GM11168 (cell line): Measurements from ENCODE around the gene TCAF1.
"Not testable (repeated sequence)": the region's sequence is repeated elsewhere in the genome, so short reads cannot be mapped to it uniquely, and the experiment has no call there.

Experiments used
- in situ Hi-C: fragments of 300-500 bp; cut with MboI; formaldehyde crosslinking; loops from one replicate; pipeline ENCODE4 v1.12.0; 2022; ENCODE audit warnings: low sequenced_read_pairs; ENCODE audit not compliant: unreplicated experiment

The TCAF1 gene

DNA sequence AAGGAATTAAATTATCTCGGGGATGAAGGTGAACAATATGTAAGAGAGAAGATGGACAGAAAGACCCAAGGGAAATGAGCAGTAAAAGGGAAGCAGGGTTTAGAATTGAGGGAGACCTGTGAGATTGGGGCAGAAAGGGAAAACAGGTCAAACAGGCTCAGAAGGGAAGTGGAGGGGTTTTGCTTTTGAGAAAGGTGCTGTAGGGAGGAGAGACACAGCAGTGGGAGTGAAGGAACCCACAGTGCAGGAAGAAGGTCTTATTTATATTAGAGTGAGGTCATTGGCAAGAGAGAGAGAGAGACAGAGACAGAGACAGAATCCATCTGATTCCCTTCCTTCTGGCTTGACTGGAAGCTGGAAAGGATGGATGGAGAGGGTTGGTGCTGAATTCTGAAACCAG lies 3.5 kb upstream of the TCAF1 start:
- in situ Hi-C loops, result no loop called here

DNA sequence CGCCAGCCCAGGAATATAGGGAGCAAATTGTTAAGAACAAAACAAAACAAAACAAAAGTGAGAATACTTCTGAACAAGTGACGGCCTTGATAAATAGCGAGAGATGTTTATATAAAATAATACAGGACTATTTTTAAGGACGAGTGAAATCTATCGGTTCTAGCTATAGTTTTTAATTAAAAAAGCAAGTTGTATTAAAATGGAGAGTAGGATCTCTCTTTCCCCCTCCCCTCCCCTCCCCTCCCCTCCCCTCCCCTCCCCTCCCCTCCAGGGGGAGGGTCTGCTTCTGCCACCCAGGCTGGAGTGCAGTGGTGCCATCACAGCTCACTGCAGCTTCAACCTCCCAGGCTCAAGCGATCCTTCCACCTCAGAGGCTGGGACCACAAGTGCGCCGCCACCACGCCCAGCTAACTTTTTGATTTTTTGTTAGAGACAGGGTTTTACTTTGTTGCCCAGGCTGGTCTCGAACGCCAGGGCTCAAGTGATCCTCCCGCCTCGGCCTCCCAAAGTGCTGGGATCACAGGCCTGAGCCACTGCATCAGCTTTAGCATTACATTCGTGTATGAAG lies 440 bp upstream of the TCAF1 start:
- in situ Hi-C loops, result no loop called here

DNA sequence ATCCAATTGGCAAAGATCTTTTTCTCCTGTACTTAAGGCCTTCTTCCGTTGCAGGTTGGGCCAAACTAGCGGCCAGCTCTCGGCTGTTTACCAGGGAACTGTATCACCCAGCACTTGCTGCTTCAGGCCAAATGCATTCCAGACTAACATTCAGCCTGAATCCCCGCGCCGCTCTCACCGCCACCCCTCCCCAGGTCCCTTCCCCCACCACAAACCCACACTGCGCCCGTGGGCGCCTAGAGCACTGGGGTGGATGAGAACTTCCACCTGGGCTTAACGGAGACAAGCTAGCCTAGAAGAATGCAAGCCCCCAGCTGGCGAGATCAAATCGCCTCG lies 676 bp downstream of the TCAF1 start:
- in situ Hi-C loops, result no loop called here

DNA sequence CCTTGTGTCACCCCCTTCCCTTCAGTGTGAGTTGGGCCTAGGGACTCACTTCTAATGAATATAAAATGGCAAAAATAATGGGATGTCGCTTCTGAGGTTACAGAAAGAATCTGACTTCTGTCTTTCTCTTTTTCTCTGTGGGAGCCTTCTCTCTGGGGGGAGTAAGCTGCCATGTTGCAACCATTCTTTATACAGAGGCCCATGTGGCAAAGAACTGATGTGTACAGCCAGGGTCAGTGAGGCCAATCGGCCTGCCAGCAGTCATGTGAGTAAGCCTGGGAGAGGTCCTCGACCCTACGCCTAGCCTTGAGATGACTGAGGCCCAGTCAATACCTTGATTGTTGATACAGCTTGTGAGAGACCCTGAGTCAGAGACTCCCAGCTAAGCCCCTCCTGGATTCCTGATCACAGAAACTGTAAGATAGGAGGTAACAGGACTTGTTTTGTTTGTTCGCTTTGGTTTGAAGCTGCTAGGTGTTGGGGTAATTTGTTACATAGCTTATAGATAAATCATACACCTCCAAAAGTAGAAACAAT lies 1.7 kb downstream of the TCAF1 start:
- in situ Hi-C loops, result no loop called here

DNA sequence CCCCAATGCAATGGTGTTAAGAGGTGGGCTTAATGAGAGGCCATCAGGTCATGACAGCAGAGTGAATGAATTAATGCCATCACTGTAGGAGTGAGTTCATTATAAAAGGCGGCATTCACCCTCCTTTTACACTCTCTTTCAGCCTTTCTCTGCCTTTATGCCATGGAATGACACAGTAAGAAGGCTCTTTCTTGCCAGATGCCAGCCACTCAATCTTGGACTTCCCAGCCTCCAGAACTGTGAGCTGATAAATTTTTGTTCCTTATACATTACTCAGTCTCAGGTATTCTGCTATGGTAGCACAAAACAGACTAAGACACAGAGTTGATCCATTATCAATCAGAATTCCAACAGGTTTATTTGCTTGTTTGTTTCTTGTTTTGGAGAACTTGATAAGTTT lies 3.2 kb downstream of the TCAF1 start:
- in situ Hi-C loops, result no loop called here

DNA sequence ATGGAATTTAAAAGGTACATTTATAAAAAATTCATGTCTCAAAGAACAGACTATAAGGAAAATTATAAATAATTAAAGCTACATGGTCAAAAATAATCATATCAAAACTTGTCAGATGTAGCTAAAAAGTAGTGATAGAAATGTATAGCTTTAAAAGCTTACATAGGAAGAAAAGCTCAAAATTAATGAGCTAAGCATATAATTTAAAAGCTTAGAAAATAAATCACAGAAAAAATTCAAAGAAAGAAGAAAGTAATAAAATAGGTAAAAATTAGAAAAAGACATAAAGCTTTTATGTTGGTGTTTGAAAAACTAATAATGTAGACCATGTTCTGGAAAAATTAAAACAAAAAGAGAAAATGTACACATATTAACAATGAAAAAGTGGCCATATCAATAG lies 5.3 kb downstream of the TCAF1 start:
- in situ Hi-C loops, result no loop called here

DNA sequence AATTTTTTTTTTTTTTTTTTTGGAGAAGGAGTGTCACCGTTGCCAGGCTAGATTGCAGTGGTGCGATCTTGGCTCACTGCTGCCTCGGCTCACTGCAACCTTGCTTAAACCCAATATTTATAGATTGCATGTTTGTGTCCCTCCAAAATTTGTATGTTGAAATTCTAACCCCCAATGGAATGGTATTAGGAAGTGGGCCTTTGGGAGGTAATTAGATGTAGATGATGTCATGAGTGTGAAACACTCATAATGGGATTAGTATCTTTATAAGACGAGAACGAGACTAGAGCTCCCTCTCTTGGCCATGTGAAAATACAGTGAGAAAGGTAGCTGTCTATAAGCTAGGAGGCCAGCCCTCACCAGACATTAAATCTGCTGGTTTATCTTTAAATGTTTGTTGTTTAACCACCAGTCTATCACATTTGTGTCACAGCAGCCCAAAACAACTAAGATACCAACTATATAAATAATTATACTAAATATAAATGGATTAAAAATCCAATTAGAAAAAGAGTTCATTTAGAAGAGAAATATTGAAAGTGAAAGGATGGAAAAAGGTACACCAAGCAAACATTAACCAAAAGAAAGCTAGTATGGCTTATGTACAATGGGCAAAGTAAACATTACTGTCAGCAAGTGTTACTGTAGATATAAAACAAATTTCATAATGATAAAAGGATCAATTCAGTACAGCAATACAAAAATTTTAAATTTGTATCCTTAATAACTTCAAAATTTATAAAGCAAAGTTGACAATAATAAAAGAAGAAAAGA lies 9.3 kb downstream of the TCAF1 start:
- in situ Hi-C loops, result no loop called here

DNA sequence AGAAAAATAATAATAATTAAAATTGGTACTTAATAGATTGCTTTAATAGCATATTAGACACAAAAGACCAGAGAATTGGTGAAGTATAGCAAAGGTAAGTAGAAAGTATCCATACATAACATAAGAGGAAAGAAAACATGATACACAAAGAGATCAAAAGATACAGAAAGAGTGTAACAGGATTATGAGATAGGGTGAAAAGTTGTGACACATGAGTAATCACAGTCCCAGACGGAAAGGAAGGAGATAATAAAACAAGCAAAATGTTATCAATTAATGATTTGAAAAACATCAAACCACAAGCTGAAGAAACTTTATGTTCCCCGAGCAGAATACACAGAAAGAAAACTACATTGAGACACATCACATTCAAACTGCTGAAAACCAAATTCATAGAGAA lies 10.5 kb downstream of the TCAF1 start:
- in situ Hi-C loops, result no loop called here

DNA sequence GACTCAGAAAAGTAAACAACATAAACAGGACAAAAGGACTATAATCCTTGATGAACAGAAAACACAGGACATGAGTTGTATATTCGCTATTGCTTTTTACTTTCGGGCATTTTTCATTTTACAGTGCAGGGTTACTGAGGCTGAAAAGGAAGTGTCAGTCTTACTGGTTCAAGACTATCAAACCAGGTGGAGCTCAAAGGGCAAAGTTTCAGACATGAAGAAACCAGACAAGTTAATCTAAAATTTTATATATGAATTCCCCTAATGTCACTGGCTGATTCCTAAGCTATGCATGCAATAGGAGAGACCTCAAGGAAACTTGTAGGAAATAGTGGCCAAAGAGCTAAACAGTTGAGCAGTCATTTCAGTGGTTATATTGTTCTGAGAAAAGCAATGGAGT lies 11.4 kb downstream of the TCAF1 start:
- in situ Hi-C loops, result no loop called here

DNA sequence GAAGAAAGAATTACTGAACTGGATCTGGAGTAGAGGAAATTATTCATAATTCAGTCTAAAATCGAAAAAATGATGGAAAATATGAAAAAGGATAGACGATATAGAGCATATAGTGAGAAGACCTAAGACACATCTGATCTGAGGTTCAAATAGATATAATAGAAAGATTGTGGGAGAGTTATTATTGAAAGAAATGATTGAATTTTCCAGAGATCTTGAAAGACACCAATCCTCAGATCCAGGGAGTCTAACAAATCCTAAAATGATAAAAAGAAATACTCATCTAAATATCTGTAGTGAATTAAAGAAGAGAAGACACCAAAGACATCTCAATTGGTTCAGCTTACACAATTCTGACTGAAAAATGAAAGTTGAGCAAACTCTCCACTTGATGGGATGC lies 12.9 kb downstream of the TCAF1 start:
- in situ Hi-C loops, result no loop called here

DNA sequence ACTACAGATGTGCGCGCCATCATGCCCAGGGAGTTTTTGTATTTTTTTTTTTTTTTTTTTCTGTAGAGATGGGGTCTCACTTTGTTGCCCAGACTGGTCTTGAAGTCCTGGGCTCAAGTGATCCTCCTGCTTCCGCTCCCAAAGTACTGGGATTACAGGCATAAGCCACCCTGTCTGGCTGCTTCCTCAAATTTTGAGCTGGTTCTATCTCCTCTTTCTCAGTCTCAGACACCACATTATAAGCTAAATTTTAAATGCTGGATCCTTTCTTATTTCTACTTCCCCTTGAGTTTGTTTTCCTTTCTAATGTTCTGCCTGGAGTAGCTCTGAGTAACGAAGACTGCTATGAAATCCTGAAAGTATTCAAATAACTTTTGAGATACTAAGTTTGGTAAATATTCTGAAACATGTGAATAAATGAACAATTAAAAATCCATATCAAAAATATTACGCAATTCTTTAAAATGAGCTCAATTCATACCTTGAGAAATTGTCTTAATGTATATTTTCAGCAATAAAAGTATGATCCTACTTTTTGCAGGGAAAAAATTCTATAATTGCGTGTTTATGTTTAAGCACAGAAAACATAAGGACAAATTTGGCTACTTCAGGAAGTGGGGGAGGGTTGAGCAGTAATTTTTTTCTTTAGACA lies 15.0 kb downstream of the TCAF1 start:
- in situ Hi-C loops, result no loop called here

DNA sequence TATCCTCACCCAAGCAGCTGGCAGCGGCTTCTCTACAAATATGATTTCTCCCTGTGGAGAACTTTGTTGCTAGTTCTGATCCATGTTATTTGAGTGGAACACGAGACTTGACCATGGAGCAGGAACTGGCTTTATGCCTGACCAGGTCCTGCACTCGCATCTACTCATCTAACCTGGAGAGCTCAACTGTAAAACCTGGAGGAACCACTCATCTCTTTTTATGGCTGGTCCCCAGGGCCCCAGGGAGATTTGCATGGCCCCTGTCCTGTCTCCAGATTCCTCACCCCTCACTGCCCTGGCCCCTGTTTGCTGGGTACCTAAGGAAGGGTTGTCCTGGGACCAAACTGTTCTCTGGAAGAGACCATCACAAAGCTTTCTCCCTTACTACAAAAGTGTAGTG lies 16.0 kb downstream of the TCAF1 start:
- in situ Hi-C loops, result no loop called here

DNA sequence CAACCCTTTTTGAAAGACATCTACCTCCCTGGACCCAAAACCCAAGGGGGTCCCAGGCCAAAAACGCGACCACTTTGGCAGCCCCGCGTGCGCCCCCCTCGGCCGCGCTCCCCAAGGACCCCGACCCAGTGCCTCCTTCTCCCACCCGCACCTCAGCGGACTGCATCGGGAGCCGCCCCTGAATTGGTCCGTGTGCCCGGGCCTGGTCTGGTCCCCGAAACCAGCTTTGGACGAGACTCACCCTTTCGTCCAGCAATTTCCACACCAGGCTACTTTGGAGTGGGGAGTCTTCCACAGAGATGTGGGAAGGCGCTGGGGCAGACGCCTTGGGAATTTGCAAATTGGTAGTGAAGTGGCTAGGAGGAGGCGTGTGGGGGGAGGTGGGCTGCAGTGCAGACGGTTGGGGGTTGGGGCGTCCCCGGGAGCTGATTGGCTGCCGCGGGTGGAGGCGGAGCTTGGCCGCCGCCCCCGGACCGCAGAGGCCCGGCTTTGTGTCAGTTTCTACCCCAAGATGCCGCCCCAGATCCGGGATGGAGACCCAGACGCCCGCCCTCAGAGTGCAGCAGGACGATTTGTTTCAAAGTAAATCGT lies 16.9 kb downstream of the TCAF1 start:
- in situ Hi-C loops, result no loop called here

DNA sequence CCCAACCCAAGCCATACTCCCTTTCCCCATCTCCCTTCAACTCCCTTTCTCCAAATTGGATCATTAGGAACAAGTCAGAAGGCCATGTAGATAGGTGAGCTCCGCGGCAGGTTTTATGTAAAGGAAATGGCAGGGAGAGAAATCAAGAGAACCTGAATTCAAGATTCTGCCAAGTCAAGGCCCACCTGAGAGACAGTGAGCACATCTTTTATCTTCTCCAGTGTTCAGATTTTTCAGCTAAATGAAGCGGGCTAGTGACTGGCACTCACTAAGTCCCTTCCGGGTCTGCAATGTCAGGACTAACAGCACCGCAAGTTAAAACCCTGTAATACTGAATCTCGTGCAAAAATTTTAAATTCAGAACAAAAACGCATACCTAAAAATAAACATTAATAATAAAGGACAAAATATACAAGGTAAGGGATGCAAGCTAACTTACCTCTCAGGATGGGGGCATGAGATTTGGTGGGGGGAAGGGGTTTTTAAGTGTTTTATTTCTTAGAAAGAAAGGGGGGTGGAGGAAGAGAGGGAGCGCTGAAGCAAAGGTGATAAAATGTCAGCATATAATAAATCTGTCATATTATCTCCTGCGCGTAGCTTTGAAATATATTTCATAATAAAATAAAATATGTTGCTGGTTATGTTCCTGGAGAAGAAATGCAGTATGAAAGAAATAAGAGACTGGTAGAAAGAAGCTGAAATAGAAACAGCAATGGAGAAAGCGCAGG lies 17.6 kb downstream of the TCAF1 start:
- in situ Hi-C loops, result no loop called here

DNA sequence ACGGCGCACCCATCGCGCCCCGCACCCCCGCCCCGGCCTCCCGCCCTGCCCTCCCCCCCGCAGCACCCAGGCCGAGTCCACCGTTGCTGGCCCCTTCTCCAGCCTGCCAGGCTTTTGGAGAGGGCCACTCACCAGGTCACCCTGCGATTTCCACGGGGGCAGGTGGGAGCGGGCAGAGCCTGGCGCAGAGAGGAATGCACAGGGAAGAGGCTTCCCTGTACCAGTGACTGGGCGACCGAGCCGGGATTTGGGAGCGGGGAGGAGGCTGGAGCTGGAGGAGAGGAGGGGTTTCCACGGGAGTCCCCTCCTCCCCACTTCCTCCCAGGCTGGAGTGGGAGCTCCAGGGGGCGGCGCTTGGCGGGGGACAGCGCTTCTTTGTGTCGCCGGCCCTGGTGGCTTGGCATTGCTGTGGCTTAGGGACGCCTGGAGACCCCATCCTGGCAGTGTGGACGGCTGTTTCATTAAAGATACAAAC lies 19.3 kb downstream of the TCAF1 start:
- in situ Hi-C loops, result no loop called here

DNA sequence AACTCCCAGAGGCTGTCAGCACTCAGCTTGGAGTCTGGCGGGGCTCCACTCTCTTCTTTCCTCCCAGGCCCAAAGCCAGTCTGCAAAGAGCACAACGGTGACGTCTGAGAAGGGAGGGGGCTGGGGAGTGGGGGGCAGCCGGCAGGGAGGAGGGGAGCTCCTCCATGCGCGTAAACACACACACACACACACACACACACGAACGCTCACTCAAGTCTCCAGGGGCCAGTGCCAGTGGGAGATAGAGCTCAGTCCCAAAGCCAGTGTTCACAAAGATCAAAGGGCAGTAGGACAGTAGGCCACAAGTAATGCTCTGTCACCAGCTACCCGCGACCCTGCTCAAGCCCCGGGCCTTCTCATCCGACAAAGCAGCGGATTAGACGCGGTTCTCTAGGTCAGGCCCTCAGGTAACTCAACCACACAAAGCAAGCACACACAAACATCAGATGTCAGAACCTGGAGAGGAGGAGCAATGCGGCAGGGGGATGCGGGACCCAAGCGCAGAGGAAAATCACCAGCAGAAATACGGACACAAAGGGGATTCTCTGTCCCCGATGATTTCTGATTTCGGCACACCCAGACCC lies 19.9 kb downstream of the TCAF1 start:
- in situ Hi-C loops, result no loop called here

DNA sequence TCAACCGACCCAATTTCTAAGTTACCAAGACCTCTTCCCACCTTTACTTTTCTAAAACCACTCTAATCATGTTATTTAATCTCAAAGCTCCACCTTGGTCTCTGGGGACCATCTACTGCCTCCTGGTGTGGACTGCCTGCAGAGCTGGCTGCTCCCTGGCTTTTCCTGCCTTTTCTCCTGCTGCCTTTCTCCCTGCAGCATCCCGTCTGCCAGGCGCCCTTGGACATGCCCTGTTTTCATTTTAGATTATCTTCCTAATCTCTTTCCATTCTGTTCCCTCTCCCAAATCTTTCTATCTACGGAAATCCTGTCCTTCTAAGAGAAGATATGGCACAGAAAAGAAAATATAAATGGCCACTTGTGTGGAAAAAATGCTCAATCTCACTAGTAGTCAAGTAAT lies 23.1 kb downstream of the TCAF1 start:
- in situ Hi-C loops, result no loop called here

DNA sequence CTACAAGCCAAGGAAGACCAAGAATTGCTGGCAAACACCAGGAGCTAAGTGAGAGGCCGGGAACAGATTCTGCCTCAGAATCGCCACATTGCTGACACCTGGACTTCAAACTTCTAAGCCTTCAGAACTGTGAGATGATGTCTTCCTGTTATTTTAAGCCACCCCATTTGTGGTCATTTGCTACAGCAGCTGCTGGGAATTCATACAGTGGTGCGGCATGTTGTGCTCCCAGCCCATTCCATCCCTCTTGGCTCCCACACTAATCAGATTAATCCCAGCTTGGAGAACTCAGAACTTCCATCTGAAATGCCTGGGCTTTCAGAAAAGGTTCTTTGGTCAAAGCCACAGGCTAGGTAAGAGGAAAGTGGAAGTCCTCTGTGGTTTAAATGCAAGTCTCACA lies 24.9 kb downstream of the TCAF1 start:
- in situ Hi-C loops, result no loop called here

DNA sequence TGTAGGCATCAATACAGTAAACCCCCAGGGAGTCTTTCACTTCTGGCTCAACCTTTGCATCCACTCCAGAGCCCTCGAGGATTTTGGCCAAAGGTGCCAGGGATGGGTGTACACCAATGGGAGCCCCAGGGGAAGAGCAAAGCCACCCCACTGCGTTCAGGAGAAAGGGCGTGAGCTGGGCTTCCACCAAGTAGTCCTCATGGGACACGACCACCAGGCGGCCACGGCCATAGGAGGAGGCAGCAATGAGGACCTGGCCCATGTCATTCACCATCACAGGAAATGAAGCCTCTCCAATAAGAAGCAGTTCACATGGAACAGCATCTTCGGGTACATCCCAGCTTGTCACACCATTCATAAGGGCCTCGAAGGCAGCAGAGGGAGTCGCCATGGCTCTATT lies 25.8 kb downstream of the TCAF1 start:
- in situ Hi-C loops, result no loop called here

DNA sequence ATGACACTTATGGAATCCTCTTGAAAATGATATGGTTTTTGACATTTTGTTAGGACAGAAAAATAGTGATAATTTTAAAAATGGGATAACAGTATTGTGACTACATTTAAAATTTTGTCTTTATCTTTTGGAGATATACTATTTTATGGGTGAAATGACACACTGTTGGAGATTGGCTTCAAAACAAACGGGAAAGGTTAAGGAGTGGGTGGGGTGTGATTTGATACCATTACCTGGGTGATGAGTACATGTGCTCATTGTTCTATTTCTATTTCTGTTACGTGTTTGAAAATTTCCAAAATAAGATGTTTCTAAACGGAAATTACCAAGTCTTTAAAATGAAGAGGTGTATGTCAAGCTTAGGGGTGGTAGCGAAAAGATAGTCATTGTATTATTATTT lies 28.7 kb downstream of the TCAF1 start:
- in situ Hi-C loops, result not testable (repeated sequence)
